IMR-90 (cell line): ENCODE data around the gene COLQ. TPM values are rescaled to one million over a fixed set of nuclear protein-coding genes. Genes with fewer than 3 reads are reported as not detected.

Experiments used
- ATAC-seq: fragments of 200-7000 bp; cut with Tn5 transposase; 2 replicates; pipeline ENCODE4 v1.9.1; 2020; ENCODE audit warnings: low read depth, mild to moderate bottlenecking, moderate library complexity
- BruUV-seq: library from RNA; stranded (reverse); fragments of 400-500 nt; replicated peaks from 2 replicates; lab custom pipeline; 2021; lab: Mats Ljungman, UMichigan
- CTCF ChIA-PET: fragments of 300-600 bp; formaldehyde crosslinking; extraction: SDS; loops from one replicate; lab custom pipeline; 2021; ENCODE audit warnings: antibody characterized with exemption; lab: Yijun Ruan, JAX
- POLR2A ChIA-PET: fragments of 300-600 bp; sonication (Branson Sonifier 250); formaldehyde crosslinking; loops from one replicate; lab custom pipeline; 2022; ENCODE audit warnings: antibody characterized with exemption; ENCODE audit not compliant: unreplicated experiment; lab: Charles Lee
- DNase-seq: peaks from one replicate; pipeline ENCODE4 v3.0.0; 2013
- H2AFZ ChIP-seq: replicated peaks from 2 replicates; pipeline ENCODE3; 2013; ENCODE audit warnings: low read length, mild to moderate bottlenecking; ENCODE audit not compliant: poor library complexity
- H2AK5ac ChIP-seq: 2 replicates; pipeline ENCODE4 v1.6.1; 2013; ENCODE audit warnings: low read depth, low read length, inconsistent platforms
- H2AK9ac ChIP-seq: replicated peaks from 2 replicates; pipeline ENCODE3; 2013; ENCODE audit warnings: mild to moderate bottlenecking, low read depth, low read length, moderate library complexity; ENCODE audit not compliant: poor library complexity
- H2BK120ac ChIP-seq: 2 replicates; pipeline ENCODE4 v1.6.1; 2013; ENCODE audit warnings: low read depth, low read length, inconsistent platforms
- H2BK15ac ChIP-seq: 3 replicates; pipeline ENCODE4 v1.6.1; 2013; ENCODE audit warnings: low read depth, low read length, inconsistent platforms
- H2BK20ac ChIP-seq: 2 replicates; pipeline ENCODE4 v1.6.1; 2013; ENCODE audit warnings: low read depth, mild to moderate bottlenecking, inconsistent platforms, low read length, moderate library complexity
- H2BK5ac ChIP-seq: 2 replicates; pipeline ENCODE4 v1.6.1; 2013; ENCODE audit warnings: mild to moderate bottlenecking, low read depth, low read length, inconsistent platforms; ENCODE audit not compliant: poor library complexity, severe bottlenecking
- H3K14ac ChIP-seq: replicated peaks from 2 replicates; pipeline ENCODE4 v1.6.1; 2013; ENCODE audit warnings: low read depth, low read length, inconsistent platforms
- H3K18ac ChIP-seq: 2 replicates; pipeline ENCODE4 v1.6.1; 2013; ENCODE audit warnings: low read depth, low read length, control low read depth
- H3K23ac ChIP-seq: 2 replicates; pipeline ENCODE4 v1.6.1; 2013; ENCODE audit warnings: low read depth, low read length, inconsistent platforms
- H3K27ac ChIP-seq: 2 replicates; pipeline ENCODE4 v1.5.1; 2013; ENCODE audit warnings: mild to moderate bottlenecking, control low read depth, low read length; ENCODE audit not compliant: insufficient read depth
- H3K27me3 ChIP-seq: 2 replicates; pipeline ENCODE4 v1.6.1; 2013; ENCODE audit warnings: low read length; ENCODE audit not compliant: control insufficient read depth, insufficient read depth
- H3K36me3 ChIP-seq: 2 replicates; pipeline ENCODE4 v1.6.1; 2013; ENCODE audit warnings: low read length, mixed read lengths; ENCODE audit not compliant: control insufficient read depth, insufficient read depth
- H3K4ac ChIP-seq: 2 replicates; pipeline ENCODE4 v1.6.1; 2013; ENCODE audit warnings: low read depth, low read length, inconsistent platforms
- H3K4me1 ChIP-seq: 2 replicates; pipeline ENCODE4 v1.6.1; 2013; ENCODE audit warnings: low read length, mixed read lengths; ENCODE audit not compliant: control insufficient read depth, insufficient read depth
- H3K4me2 ChIP-seq: 2 replicates; pipeline ENCODE4 v1.6.1; 2013; ENCODE audit warnings: low read depth, mild to moderate bottlenecking, control low read depth, low read length, moderate library complexity
- H3K4me3 ChIP-seq: 2 replicates; pipeline ENCODE4 v1.5.1; 2013; ENCODE audit warnings: low read depth, mild to moderate bottlenecking, control low read depth, low read length, moderate library complexity; ENCODE audit not compliant: insufficient read depth
- H3K56ac ChIP-seq: 2 replicates; pipeline ENCODE4 v1.6.1; 2013; ENCODE audit warnings: low read length, inconsistent platforms; ENCODE audit not compliant: insufficient read depth; ENCODE audit errors: extremely low read depth
- H3K79me1 ChIP-seq, 2 experiments: 2 replicates each; pipeline ENCODE4 v1.6.1; 2013; ENCODE audit warnings: low read length in 2 of 2, inconsistent platforms in 1 of 2, low read depth in 1 of 2
- H3K9ac ChIP-seq: 2 replicates; pipeline ENCODE4 v1.6.1; 2013; ENCODE audit warnings: low read depth, low read length, control low read depth
- H3K9me1 ChIP-seq: 2 replicates; pipeline ENCODE4 v1.6.1; 2013; ENCODE audit warnings: low read length, inconsistent platforms; ENCODE audit not compliant: insufficient read depth
- H3K9me3 ChIP-seq: 2 replicates; pipeline ENCODE4 v1.6.1; 2013; ENCODE audit warnings: low read length; ENCODE audit not compliant: control insufficient read depth, insufficient read depth
- H4K20me1 ChIP-seq: 2 replicates; pipeline ENCODE4 v1.6.1; 2013; ENCODE audit warnings: low read length, inconsistent platforms; ENCODE audit not compliant: insufficient read depth
- H4K5ac ChIP-seq: 2 replicates; pipeline ENCODE4 v1.6.1; 2013; ENCODE audit warnings: mild to moderate bottlenecking, low read depth, low read length, control low read depth
- H4K8ac ChIP-seq, 2 experiments: 2 replicates each; pipeline ENCODE4 v1.6.1; 2013; ENCODE audit warnings: low read depth in 2 of 2, low read length in 2 of 2, control low read depth in 1 of 2, inconsistent platforms in 1 of 2
- H4K91ac ChIP-seq: 2 replicates; pipeline ENCODE4 v1.6.1; 2013; ENCODE audit warnings: low read depth, low read length, inconsistent platforms; ENCODE audit not compliant: insufficient read depth
- CEBPB ChIP-seq: IDR thresholded peaks from 2 replicates; pipeline ENCODE4 v1.6.1; 2012; ENCODE audit warnings: low read depth, low read length, improper control_type of control experiment
- CHD1 ChIP-seq: IDR thresholded peaks from 2 replicates; pipeline ENCODE4 v1.6.1; 2012; ENCODE audit warnings: low read depth, low read length, improper control_type of control experiment
- FOS ChIP-seq: fragments of 150-350 bp; IDR thresholded peaks from 2 replicates; pipeline ENCODE4 v1.6.1; 2016; ENCODE audit warnings: low read depth, low read length
- MXI1 ChIP-seq: IDR thresholded peaks from 2 replicates; pipeline ENCODE4 v1.6.1; 2012; ENCODE audit warnings: low read depth, mild to moderate bottlenecking, low read length, moderate library complexity, borderline replicate concordance
- NFE2L2 ChIP-seq: fragments of 150-350 bp; IDR thresholded peaks from 2 replicates; pipeline ENCODE4 v1.6.1; 2016; ENCODE audit warnings: low read depth, mild to moderate bottlenecking, low read length
- POLR2A ChIP-seq: IDR thresholded peaks from 2 replicates; pipeline ENCODE4 v1.6.1; 2012; ENCODE audit warnings: mild to moderate bottlenecking, low read depth, low read length
- RCOR1 ChIP-seq: IDR thresholded peaks from 2 replicates; pipeline ENCODE4 v1.6.1; 2012; ENCODE audit warnings: mild to moderate bottlenecking, low read length, improper control_type of control experiment; ENCODE audit not compliant: insufficient replicate concordance
- RFX5 ChIP-seq: IDR thresholded peaks from 2 replicates; pipeline ENCODE4 v1.8.0; 2012; ENCODE audit warnings: low read depth, mild to moderate bottlenecking, low read length, moderate library complexity
- SMC3 ChIP-seq: fragments of 150-350 bp; IDR thresholded peaks from 2 replicates; pipeline ENCODE4 v1.6.1; 2016; ENCODE audit warnings: low read depth, mild to moderate bottlenecking, antibody characterized with exemption, low read length, moderate library complexity
- WGBS, 2 experiments: methylation state at CpG; one replicate each; pipeline versions ENCODE4 v1.1.5 to v1.1.7; 2013; ENCODE audit warnings: missing lambda C conversion rate in 2 of 2; ENCODE audit not compliant: insufficient read length in 1 of 2; ENCODE audit errors: extremely low coverage in 2 of 2; 5-methylcytosine and 5-hydroxymethylcytosine counted together
- dilution Hi-C: fragments of 300-500 bp; cut with HindIII; formaldehyde crosslinking; loops from one replicate; pipeline ENCODE4 v1.14.3; 2018; ENCODE audit warnings: low sequenced_read_pairs; ENCODE audit not compliant: unreplicated experiment
- in situ Hi-C: fragments of 300-500 bp; cut with MboI; formaldehyde crosslinking; loops from 3 replicates; pipeline ENCODE4 v1.14.3; 2019; ENCODE audit warnings: low sequenced_read_pairs, inconsistent platforms, mixed read lengths
- intact Hi-C: fragments of 100-400 bp; cut with micrococcal nuclease; formaldehyde crosslinking; loops from 2 replicates; pipeline ENCODE4 v1.10.0; 2022
- polyA plus RNA-seq, 3 experiments: library from polyadenylated mRNA; depleted of rRNA; stranded (reverse); fragments of >200 nt; gene quantifications; 2 replicates each; pipeline ENCODE4 v1.2.3, GENCODE V29; 2012; ENCODE audit warnings: low replicate concordance in 1 of 3
- total RNA-seq: library from RNA; depleted of rRNA; stranded (reverse); fragments of >200 nt; gene quantifications from 2 replicates; pipeline ENCODE4 v1.2.3, GENCODE V29; 2012
- TF ChIP-seq, protein P1 (sequence below): conservative IDR thresholded peaks from 2 replicates; pipeline ENCODE4 v1.5.1; 2012; ENCODE audit warnings: mild to moderate bottlenecking, low read depth, low read length, improper control_type of control experiment

The COLQ gene
- total and polyA plus RNA-seq, 2 of the 4 experiments (the other 2 are of a cell fraction) = 0.18 to 0.65 TPM

DNA sequence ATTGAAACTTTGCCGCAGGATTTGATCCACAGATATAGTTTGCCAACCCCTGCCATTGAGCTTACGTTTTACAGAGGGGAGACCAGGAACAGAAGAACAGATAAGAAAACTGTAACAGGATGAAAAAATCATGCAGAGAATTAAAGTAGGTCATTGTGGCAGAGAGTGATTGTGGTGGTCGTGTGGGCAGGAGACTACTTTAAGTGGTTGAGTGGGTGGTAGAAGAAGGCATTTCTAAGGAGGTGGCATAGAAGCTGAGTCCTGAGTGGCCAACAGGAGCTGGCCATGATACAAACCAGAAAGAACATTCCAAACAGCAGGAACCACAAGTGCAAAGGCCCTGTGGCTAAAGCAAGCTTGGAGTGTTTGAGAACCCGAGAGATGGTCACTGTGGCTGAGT, 34.5 kb downstream of the COLQ start:
- intact Hi-C loops = no loop called here
- Histone ChIP-seq H4K20me1 (no peaks in the 10 kb centered on the region), H2BK15ac (no peak overlapping the region), H3K4me3 (no peak overlapping the region), H2BK120ac (no peak overlapping the region), H3K18ac (no peak overlapping the region), H2AK5ac (no peak overlapping the region), H4K8ac (no peak overlapping the region), H4K91ac (no peak overlapping the region), H2AFZ (no peak overlapping the region), H3K4me1 (no peaks in the 10 kb centered on the region), H3K9ac (no peak overlapping the region), H2BK20ac (no peak overlapping the region), H2AK9ac (no peak overlapping the region), H3K56ac (no peak overlapping the region), H3K9me1 (no peaks in the 10 kb centered on the region), H3K79me1 (no peaks in the 10 kb centered on the region), H3K27me3 (no peaks in the 10 kb centered on the region), H3K23ac (no peak overlapping the region), H3K4ac (no peak overlapping the region), H3K4me2 (no peak overlapping the region), H4K5ac (no peak overlapping the region), H3K36me3 (no peaks in the 10 kb centered on the region), H3K27ac (no peak overlapping the region), H3K9me3 (no peaks in the 10 kb centered on the region), H3K14ac (no peak overlapping the region), H2BK5ac (no peak overlapping the region)
- in situ Hi-C loops = no loop called here
- WGBS, 2 experiments = 85% methylated on average over 2 of the region's 4 CpGs; no CpG with 5 or more reads in 1 of the 2 experiments
- DNase-seq = no peak
- ChIA-PET POLR2A (no interaction called here), CTCF (no interaction called here)
- no peak for TF ChIP-seq NFE2L2
- TF ChIP-seq CEBPB = no peak
- no peak for TF ChIP-seq MXI1
- TF ChIP-seq RFX5 = no peak
- no peak for TF ChIP-seq SMC3
- TF ChIP-seq FOS = no peak
- TF ChIP-seq POLR2A = no peak
- no peak for TF ChIP-seq RCOR1
- TF ChIP-seq CHD1 = no peak
- TF ChIP-seq, protein P1, sequence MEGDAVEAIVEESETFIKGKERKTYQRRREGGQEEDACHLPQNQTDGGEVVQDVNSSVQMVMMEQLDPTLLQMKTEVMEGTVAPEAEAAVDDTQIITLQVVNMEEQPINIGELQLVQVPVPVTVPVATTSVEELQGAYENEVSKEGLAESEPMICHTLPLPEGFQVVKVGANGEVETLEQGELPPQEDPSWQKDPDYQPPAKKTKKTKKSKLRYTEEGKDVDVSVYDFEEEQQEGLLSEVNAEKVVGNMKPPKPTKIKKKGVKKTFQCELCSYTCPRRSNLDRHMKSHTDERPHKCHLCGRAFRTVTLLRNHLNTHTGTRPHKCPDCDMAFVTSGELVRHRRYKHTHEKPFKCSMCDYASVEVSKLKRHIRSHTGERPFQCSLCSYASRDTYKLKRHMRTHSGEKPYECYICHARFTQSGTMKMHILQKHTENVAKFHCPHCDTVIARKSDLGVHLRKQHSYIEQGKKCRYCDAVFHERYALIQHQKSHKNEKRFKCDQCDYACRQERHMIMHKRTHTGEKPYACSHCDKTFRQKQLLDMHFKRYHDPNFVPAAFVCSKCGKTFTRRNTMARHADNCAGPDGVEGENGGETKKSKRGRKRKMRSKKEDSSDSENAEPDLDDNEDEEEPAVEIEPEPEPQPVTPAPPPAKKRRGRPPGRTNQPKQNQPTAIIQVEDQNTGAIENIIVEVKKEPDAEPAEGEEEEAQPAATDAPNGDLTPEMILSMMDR = no peak
- no peak for ATAC-seq
- dilution Hi-C loops = no loop called here
- no TSS peak for BruUV-seq
